SU-DHL-6 (cell line): Measurements from ENCODE around the gene RGS4.

Source experiments
- H2AFZ ChIP-seq: fragments of 200-600 bp; sonication (generic); 2 replicates; pipeline ENCODE4 v1.6.1; 2014; ENCODE audit warnings: low read depth, mild to moderate bottlenecking, moderate library complexity, mixed read lengths, antibody characterized with exemption, low read length; ENCODE audit not compliant: severe bottlenecking
- H3F3A ChIP-seq: fragments of 200-600 bp; shearing (Covaris generic); 2 replicates; pipeline ENCODE4 v1.6.0; 2016; ENCODE audit warnings: antibody characterized with exemption, mild to moderate bottlenecking; ENCODE audit not compliant: insufficient read depth
- H3K27ac ChIP-seq: fragments of 200-600 bp; sonication (generic); 2 replicates; pipeline ENCODE4 v1.5.1; 2016; ENCODE audit warnings: low read depth, mild to moderate bottlenecking, low read length, moderate library complexity, mixed read lengths
- H3K27me3 ChIP-seq: fragments of 200-600 bp; sonication (generic), shearing (Covaris generic); 2 replicates; pipeline ENCODE4 v1.6.0; 2014; ENCODE audit warnings: mild to moderate bottlenecking, low read length
- H3K36me3 ChIP-seq: fragments of 200-600 bp; sonication (generic); 2 replicates; pipeline ENCODE4 v1.6.1; 2014; ENCODE audit warnings: mild to moderate bottlenecking, low read length, mixed read lengths
- H3K4me2 ChIP-seq: fragments of 300-600, 200-600 bp; shearing (Covaris generic), sonication (generic); 2 replicates; pipeline ENCODE4 v1.6.0; 2014; ENCODE audit warnings: low read length, low read depth, mild to moderate bottlenecking; ENCODE audit not compliant: poor library complexity, severe bottlenecking
- H3K4me3 ChIP-seq: fragments of 200-600 bp; sonication (generic); 2 replicates; pipeline ENCODE4 v1.5.1; 2014; ENCODE audit warnings: antibody characterized with exemption, low read length, mild to moderate bottlenecking, mixed read lengths; ENCODE audit not compliant: insufficient read depth, poor library complexity, severe bottlenecking
- H3K79me2 ChIP-seq: fragments of 200-600 bp; sonication (generic); 2 replicates; pipeline ENCODE4 v1.6.1; 2014; ENCODE audit warnings: mild to moderate bottlenecking, low read length, moderate library complexity; ENCODE audit not compliant: insufficient read depth
- H3K9ac ChIP-seq: fragments of 200-600 bp; sonication (generic); 2 replicates; pipeline ENCODE4 v1.7.0; 2014; ENCODE audit warnings: mild to moderate bottlenecking, low read length
- H3K9me2 ChIP-seq: fragments of 200-600 bp; sonication (generic); replicated peaks from 2 replicates; pipeline ENCODE4 v1.6.1; 2014; ENCODE audit warnings: low read length; ENCODE audit not compliant: insufficient read depth
- H3K9me3 ChIP-seq: fragments of 200-600 bp; sonication (generic); 2 replicates; pipeline ENCODE4 v1.6.1; 2014; ENCODE audit warnings: low read length, mixed read lengths; ENCODE audit not compliant: insufficient read depth
- H4K20me1 ChIP-seq: fragments of 200-600 bp; sonication (generic); 2 replicates; pipeline ENCODE4 v1.6.1; 2014; ENCODE audit warnings: low read depth, mild to moderate bottlenecking, antibody characterized with exemption, low read length, moderate library complexity, mixed read lengths
- EZH2phosphoT487 ChIP-seq: fragments of 200-600 bp; sonication (generic), shearing (Covaris generic); conservative IDR thresholded peaks from 2 replicates; pipeline ENCODE4 v1.6.1; 2018; ENCODE audit warnings: mild to moderate bottlenecking, antibody characterized with exemption, low read length, moderate library complexity, mixed read lengths
- TF ChIP-seq, protein P1 (sequence below): fragments of 200-600 bp; sonication (generic); IDR thresholded peaks from one replicate; pipeline ENCODE4 v1.5.1; 2017; ENCODE audit warnings: antibody characterized with exemption, mild to moderate bottlenecking, low read length, moderate library complexity; ENCODE audit not compliant: insufficient read depth, poor library complexity, severe bottlenecking

The RGS4 gene

DNA sequence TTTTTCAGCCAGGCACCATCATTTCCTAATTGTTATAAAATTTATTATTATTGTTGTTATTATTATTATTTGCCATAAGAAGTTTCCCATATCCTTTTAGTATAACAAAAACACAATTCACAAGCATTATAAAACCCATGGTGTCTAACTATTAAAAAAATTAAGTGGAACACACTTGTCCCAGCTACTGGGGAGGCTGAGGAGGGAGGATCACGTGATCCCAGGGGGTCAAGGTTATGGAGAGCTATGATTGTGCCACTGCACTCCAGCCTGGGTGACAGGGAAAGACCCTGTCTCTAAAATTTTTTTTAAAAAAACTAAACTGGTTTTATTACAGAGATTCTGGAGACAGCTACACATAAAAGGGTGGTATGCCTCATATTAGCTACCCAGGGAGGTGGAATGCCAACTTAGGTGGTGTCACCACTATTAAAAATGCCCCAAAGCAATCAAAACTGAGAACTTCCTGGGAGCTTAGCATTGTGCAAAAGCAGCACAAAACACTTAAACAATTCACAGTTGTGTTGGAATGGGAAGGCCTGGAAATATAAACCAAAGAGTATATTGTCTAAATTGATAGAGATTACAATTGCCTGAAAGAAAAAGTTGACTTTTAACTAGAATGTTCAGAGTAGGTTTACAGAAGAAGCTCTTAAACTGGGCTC is 8.7 kb upstream of the RGS4 start:
- H3K9me3 ChIP-seq: no peaks in the 10 kb centered on the region
- no peaks in the 10 kb centered on the region for H4K20me1 ChIP-seq
- no peak overlapping the region for H3K27ac ChIP-seq
- no peaks in the 10 kb centered on the region for H3K9me2 ChIP-seq
- H3K4me2 ChIP-seq: no peak overlapping the region
- H3K36me3 ChIP-seq: no peaks in the 10 kb centered on the region
- no peaks in the 10 kb centered on the region for H3F3A ChIP-seq
- H2AFZ ChIP-seq: no peak overlapping the region
- no peaks in the 10 kb centered on the region for H3K27me3 ChIP-seq
- TF ChIP-seq EZH2phosphoT487: no peak
- TF ChIP-seq, protein P1, sequence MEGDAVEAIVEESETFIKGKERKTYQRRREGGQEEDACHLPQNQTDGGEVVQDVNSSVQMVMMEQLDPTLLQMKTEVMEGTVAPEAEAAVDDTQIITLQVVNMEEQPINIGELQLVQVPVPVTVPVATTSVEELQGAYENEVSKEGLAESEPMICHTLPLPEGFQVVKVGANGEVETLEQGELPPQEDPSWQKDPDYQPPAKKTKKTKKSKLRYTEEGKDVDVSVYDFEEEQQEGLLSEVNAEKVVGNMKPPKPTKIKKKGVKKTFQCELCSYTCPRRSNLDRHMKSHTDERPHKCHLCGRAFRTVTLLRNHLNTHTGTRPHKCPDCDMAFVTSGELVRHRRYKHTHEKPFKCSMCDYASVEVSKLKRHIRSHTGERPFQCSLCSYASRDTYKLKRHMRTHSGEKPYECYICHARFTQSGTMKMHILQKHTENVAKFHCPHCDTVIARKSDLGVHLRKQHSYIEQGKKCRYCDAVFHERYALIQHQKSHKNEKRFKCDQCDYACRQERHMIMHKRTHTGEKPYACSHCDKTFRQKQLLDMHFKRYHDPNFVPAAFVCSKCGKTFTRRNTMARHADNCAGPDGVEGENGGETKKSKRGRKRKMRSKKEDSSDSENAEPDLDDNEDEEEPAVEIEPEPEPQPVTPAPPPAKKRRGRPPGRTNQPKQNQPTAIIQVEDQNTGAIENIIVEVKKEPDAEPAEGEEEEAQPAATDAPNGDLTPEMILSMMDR: no peak
- H3K4me3 ChIP-seq: no peak overlapping the region
- H3K9ac ChIP-seq: no peak overlapping the region
- no peaks in the 10 kb centered on the region for H3K79me2 ChIP-seq

GRCh38 chr1:163063143-163063542 is 6.0 kb upstream of the RGS4 start:
- Histone ChIP-seq H3K79me2 (no peaks in the 10 kb centered on the region), H3K27ac (no peak overlapping the region), H3K4me2 (no peak overlapping the region), H3K36me3 (no peaks in the 10 kb centered on the region), H3K9me3 (no peaks in the 10 kb centered on the region), H3K9me2 (no peaks in the 10 kb centered on the region), H3K4me3 (no peak overlapping the region), H3K27me3 (no peaks in the 10 kb centered on the region), H3F3A (no peaks in the 10 kb centered on the region), H2AFZ (no peak overlapping the region), H3K9ac (no peak overlapping the region), H4K20me1 (no peaks in the 10 kb centered on the region)
- TF ChIP-seq, protein P1: no peak
- no peak for TF ChIP-seq EZH2phosphoT487

- H3K36me3 ChIP-seq: no peaks in the 10 kb centered on the region
- no peaks in the 10 kb centered on the region for H3K27me3 ChIP-seq
- H3K79me2 ChIP-seq: no peaks in the 10 kb centered on the region
- no peaks in the 10 kb centered on the region for H3F3A ChIP-seq
- H3K9me2 ChIP-seq: no peaks in the 10 kb centered on the region
- no peaks in the 10 kb centered on the region for H3K9me3 ChIP-seq
- no peak for TF ChIP-seq EZH2phosphoT487
- TF ChIP-seq, protein P1: no peak
- H2AFZ ChIP-seq: no peak overlapping the region
- no peak overlapping the region for H3K4me3 ChIP-seq
- no peak overlapping the region for H3K9ac ChIP-seq
- no peak overlapping the region for H3K27ac ChIP-seq
- no peaks in the 10 kb centered on the region for H4K20me1 ChIP-seq
- no peak overlapping the region for H3K4me2 ChIP-seq
Measured at GRCh38 chr1:163063610-163064009, 5.6 kb upstream of the RGS4 start.
